ENCODE measurements around the gene PPEF2.
"Not testable (repeated sequence)": the region's sequence is repeated elsewhere in the genome, so short reads cannot be mapped to it uniquely, and the experiment has no call there.

Gene PPEF2

DNA sequence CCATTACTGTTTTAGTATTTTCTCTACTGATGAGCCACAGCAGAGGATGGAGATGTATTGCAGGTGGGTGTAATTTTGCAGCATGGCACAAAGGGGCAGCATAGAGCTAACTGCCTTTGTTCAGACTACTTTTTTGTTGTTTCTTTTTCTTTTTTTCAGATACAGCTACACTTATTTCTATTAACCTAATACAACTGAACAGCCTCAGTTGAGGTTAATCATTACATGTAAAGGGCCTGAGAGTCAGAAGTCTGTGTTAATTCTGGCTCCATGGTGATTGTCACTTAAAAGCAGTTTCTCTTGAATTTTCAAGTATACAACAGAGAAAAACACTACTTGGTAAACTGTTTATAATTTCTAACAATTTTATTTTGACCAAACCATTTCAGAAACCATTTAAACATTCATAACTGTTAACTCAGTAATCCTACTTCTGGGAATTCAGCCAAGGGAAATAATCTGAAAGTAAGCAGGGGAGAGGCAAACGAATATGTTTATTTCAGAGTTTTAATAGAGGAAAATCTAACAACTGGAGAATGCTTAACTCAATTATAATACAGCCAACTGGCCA, 13.9 kb upstream of the PPEF2 start:
- peaks cover 28% of the 10 kb centered on the region for H3K36me3 Mint-ChIP-seq
- DNase-seq, result peak; percentile 53
- no peak overlapping the region for H3K4me3 Mint-ChIP-seq
- H3K27me3 Mint-ChIP-seq, result no peaks in the 10 kb centered on the region
- CTCF ChIA-PET, result interaction anchor here (0.6 to 2.7 kb wide), 20 partner anchors 9 to 215 kb away, joined by 3 to 15 read pairs (median 4); partner anchors contain the start of gene PPEF2
- no peaks in the 10 kb centered on the region for H3K9me3 Mint-ChIP-seq
- H3K27ac Mint-ChIP-seq, result peak overlapping the region; percentile 33
- H3K4me1 Mint-ChIP-seq, result no peaks in the 10 kb centered on the region

DNA sequence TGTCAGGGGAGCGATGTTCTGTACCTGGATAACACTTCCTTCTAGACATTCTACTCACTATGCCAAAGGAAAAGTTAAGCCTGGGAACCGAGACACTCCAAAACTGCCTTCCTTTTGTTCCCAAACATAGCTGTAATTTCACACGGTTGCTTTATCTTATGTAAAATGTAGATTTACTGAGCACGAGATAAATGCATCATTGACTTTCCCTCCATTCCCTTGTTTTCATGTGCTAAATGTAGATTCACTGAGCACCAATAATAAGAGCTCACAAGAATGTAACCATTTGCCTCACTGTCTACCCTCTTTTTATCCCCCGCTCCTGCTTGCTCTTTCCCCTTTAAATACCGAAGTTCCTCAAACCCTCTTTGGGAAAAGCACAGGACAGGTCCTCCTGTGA, 10.7 kb upstream of the PPEF2 start:
- peaks cover 5% of the 10 kb centered on the region for H3K9me3 Mint-ChIP-seq
- no peak overlapping the region for H3K4me3 Mint-ChIP-seq
- H3K4me1 Mint-ChIP-seq, result no peaks in the 10 kb centered on the region
- H3K36me3 Mint-ChIP-seq, result peaks cover 20% of the 10 kb centered on the region
- CTCF ChIA-PET, result interaction anchor here (1.3 to 1.9 kb wide), 4 partner anchors 17 to 174 kb away, joined by 4 to 6 read pairs (median 4); no protein-coding TSS in a partner anchor
- no peaks in the 10 kb centered on the region for H3K27me3 Mint-ChIP-seq
- no peak for DNase-seq
- no peak overlapping the region for H3K27ac Mint-ChIP-seq

DNA sequence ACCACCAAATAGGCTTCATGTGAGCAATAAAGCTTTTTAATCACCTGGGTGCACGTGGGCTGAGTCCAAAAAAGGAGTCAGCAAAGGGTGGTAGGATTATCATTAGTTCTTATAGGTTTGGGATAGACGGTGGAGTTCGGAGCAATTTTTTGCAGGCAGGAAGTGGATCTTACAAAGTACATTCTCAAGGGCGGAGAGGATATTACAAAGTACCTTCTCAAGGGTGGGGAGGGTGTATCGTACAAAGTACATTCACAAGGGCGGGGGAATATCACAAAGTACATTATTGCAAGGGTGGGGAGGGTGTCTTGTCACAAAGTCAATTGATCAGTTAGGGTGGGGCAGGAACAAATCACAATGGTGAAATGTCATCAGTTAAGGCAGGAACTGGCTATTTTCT, 8.6 kb upstream of the PPEF2 start:
- H3K27ac Mint-ChIP-seq, DNase-seq, H3K9me3 Mint-ChIP-seq, H3K4me3 Mint-ChIP-seq, H3K27me3 Mint-ChIP-seq, H3K4me1 Mint-ChIP-seq: not testable (repeated sequence)
- peaks cover 15% of the 10 kb centered on the region for H3K36me3 Mint-ChIP-seq
- CTCF ChIA-PET, result interaction anchor here (7.9 kb wide), 1 partner anchor 14 kb away, joined by 43 read pairs; no protein-coding TSS in a partner anchor

DNA sequence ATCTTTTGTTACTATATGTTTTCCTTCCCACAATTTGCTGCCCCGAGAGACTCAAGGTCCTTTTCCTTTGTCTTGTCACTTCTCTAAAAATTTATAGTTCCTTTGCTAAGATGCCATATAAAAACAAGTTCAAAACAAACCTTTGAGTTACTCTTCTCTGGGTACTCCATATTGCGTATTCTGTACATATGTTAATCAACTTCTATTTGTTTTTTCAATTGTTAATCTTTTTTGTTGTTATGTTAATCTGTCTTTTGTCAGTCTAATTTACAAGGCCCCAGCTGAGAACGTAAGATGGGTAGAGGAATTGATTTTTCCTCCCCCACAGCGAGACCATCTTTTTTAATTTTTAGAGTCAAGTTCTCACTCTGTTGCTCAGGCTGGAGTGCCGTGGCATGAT, 7.2 kb upstream of the PPEF2 start:
- Mint-ChIP-seq H3K27ac (no peak overlapping the region), H3K27me3 (no peaks in the 10 kb centered on the region), H3K36me3 (peaks cover 13% of the 10 kb centered on the region), H3K4me1 (no peaks in the 10 kb centered on the region), H3K4me3 (no peak overlapping the region), H3K9me3 (peaks cover 5% of the 10 kb centered on the region)
- no peak for DNase-seq
- CTCF ChIA-PET, result interaction anchor here (0.7 to 7.9 kb wide), 2 partner anchors 13 to 107 kb away, joined by 3 to 43 read pairs; no protein-coding TSS in a partner anchor

DNA sequence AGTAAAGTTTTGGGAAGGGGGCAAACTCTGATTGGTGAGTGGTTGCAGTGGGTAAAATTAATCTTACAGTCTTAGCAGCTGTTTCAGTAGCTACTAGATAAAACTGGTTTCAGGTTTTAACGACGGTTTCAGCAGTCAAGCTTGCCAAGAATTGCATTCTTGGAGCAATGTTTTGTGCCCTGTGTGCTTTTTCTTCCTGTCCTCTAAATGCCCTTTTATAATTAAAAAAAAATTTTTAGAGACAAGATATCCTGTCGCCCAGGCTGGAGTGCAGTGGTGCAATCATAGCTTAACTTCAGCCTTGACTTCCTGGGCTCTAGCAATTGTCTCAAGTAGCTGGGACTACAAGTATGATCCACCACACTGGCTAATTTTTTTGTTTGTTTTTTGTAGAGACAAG, 6.3 kb upstream of the PPEF2 start:
- DNase-seq, result no peak
- H3K27ac Mint-ChIP-seq, result peak overlapping the region; percentile 57
- H3K4me1 Mint-ChIP-seq, result no peaks in the 10 kb centered on the region
- no peak overlapping the region for H3K4me3 Mint-ChIP-seq
- no peaks in the 10 kb centered on the region for H3K27me3 Mint-ChIP-seq
- CTCF ChIA-PET, result interaction anchor here (7.9 kb wide), 1 partner anchor 12 kb away, joined by 43 read pairs; no protein-coding TSS in a partner anchor
- peaks cover 5% of the 10 kb centered on the region for H3K9me3 Mint-ChIP-seq
- H3K36me3 Mint-ChIP-seq, result peaks cover 13% of the 10 kb centered on the region

DNA sequence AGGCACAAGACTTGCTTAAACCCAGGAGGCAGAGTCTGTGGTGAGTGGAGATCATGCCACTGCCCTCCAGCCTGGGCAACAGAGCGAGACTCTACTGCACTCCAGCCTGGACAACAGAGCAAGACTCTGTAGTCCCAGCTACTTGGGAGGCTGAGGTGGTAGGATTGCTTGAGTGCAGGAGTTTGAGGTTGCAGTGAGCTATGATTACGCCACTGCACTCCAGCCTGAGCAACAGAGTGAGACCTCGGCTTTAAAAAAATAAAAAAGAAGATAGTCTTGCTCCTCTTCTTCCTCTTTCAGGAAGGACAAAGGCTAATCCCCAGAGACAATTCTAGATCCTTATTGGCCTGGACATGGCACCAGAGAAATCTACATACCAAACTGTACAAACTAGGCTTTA, 5.7 kb upstream of the PPEF2 start:
- no peak for DNase-seq
- H3K27me3 Mint-ChIP-seq, result no peaks in the 10 kb centered on the region
- no peak overlapping the region for H3K4me3 Mint-ChIP-seq
- H3K36me3 Mint-ChIP-seq, result peaks cover 9% of the 10 kb centered on the region
- no peaks in the 10 kb centered on the region for H3K4me1 Mint-ChIP-seq
- peaks cover 5% of the 10 kb centered on the region for H3K9me3 Mint-ChIP-seq
- no peak overlapping the region for H3K27ac Mint-ChIP-seq
- CTCF ChIA-PET, result interaction anchor here (7.9 kb wide), 1 partner anchor 12 kb away, joined by 43 read pairs; no protein-coding TSS in a partner anchor

DNA sequence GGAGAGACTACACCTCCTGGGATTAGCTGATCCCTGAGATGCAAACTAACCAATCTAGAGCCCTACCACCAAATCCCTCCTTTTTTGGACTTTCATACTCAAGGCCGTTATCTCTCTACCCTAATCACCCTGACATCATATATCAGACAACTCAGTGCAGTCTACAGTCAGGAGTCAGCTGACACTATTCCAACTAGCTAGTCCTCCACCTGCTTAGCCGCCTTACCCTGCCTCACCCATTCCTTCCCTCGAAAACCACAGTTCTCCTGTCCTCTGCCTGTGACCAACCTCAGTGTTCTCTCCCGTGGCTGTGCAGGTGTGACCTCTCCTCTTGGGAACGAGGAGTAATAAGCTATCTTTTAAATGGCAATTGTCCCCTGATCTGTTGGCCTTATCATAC, 1.8 kb upstream of the PPEF2 start:
- DNase-seq, result no peak
- H3K27ac Mint-ChIP-seq, result no peak overlapping the region
- H3K9me3 Mint-ChIP-seq, result no peaks in the 10 kb centered on the region
- CTCF ChIA-PET, result interaction anchor here (2.7 to 7.9 kb wide), 3 partner anchors 8 to 15 kb away, joined by 9 to 43 read pairs (median 13); no protein-coding TSS in a partner anchor
- no peaks in the 10 kb centered on the region for H3K4me1 Mint-ChIP-seq
- H3K27me3 Mint-ChIP-seq, result peaks cover 11% of the 10 kb centered on the region
- H3K4me3 Mint-ChIP-seq, result no peak overlapping the region
- H3K36me3 Mint-ChIP-seq, result no peaks in the 10 kb centered on the region

DNA sequence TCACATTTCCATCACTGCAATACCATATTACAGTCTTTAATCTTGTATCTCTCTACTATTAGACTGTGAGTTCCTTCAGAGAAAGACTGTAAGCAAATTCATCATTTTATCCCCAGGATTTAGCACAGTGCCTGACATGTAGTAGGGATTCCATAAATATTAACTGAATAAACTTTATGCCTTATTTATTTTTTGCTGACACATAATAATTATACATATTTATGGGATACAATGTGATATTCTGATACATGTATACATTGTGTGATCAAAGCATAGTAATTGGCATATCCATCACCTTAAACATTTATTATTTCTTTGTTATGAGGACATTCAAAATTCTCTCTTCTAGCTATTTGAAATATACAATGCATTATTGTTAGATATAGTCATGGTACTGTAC, 3.7 kb downstream of the PPEF2 start:
- CTCF ChIA-PET, result interaction anchor here (1.0 to 4.7 kb wide), 2 partner anchors 8 to 18 kb away, joined by 3 to 43 read pairs; no protein-coding TSS in a partner anchor
- peaks cover 11% of the 10 kb centered on the region for H3K27me3 Mint-ChIP-seq
- no peak for DNase-seq
- H3K4me3 Mint-ChIP-seq, result no peak overlapping the region
- H3K4me1 Mint-ChIP-seq, result no peaks in the 10 kb centered on the region
- no peaks in the 10 kb centered on the region for H3K36me3 Mint-ChIP-seq
- no peaks in the 10 kb centered on the region for H3K9me3 Mint-ChIP-seq
- no peak overlapping the region for H3K27ac Mint-ChIP-seq

DNA sequence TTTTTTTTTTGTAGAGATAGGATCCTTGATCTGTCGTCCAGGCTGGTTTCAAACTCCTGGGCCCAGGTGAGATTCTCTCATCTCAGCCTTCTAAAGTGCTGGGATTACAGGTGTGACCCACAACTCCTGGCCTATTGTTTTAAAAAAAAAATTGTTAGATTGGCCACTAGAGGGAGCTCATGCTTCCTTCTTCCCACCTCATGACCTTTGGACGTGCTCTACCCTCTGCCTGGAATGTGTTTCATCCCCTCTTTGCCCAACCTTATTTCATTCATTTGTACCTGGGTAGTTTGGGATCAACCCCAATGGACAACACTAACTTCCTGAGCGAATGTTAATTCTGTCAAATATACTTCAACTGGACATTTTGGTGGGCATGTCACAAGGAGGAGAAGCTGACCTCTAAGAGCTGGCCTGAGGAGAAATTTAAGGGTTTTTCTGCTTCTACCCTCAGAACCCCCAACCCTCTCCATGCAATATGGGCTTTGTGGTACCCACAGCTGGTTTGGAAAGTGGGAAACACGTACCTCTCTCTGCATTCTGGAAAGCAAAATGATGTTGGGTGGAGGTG, 6.4 kb downstream of the PPEF2 start:
- Mint-ChIP-seq H3K27ac (no peak overlapping the region), H3K4me3 (no peak overlapping the region), H3K4me1 (no peaks in the 10 kb centered on the region), H3K36me3 (no peaks in the 10 kb centered on the region), H3K9me3 (no peaks in the 10 kb centered on the region), H3K27me3 (no peaks in the 10 kb centered on the region)
- CTCF ChIA-PET, result interaction anchor here (0.7 to 4.7 kb wide), 18 partner anchors 10 to 1023 kb away, joined by 3 to 43 read pairs (median 4); no protein-coding TSS in a partner anchor
- no peak for DNase-seq

DNA sequence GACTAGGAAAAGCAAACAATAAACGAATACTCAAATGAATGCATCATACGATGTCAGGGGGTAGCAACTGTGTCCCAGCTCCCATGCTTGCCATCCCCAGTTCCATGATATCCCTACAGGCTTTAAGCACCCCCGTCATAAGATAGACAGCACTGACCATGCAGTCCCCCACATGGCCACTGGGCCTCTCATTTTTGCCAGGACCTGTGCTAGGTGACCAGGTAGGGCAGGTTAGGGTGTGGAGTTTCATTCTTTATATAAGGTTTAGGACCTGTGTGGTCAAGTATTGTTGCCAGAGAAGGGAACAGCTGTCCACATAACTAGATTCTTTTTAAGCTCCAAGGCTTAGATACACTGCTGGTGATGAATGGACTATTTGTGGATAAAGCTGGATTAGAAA, 9.7 kb downstream of the PPEF2 start:
- Mint-ChIP-seq H3K27ac (no peak overlapping the region), H3K36me3 (no peaks in the 10 kb centered on the region), H3K4me1 (no peaks in the 10 kb centered on the region), H3K4me3 (no peak overlapping the region), H3K9me3 (no peaks in the 10 kb centered on the region), H3K27me3 (peaks cover 5% of the 10 kb centered on the region)
- DNase-seq, result no peak
- CTCF ChIA-PET, result interaction anchor here (0.9 to 3.3 kb wide), 3 partner anchors 13 to 194 kb away, joined by 3 to 7 read pairs (median 3); no protein-coding TSS in a partner anchor

DNA sequence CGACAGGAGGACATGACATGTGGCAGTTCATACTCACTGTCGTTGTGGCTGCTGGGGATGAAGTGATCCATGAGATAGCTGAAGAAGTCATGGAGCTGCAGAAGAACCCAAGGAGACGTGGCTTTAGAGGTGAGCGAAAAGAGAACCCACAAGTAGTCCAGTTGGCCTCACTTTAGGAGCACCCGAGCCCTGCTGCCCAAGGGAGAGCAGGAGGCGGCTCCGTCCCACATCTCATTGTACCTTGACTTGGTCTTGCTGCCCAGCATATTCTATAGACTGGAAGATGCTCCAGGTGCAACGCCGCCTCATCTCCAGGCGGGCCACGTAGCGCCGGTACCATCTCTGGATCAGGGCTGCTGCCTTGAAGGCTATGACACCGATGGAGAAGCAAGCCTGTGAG, 10.6 kb downstream of the PPEF2 start:
- no peak overlapping the region for H3K4me3 Mint-ChIP-seq
- no peaks in the 10 kb centered on the region for H3K4me1 Mint-ChIP-seq
- no peak for DNase-seq
- no peaks in the 10 kb centered on the region for H3K9me3 Mint-ChIP-seq
- CTCF ChIA-PET, result interaction anchor here (1.6 to 3.3 kb wide), 2 partner anchors 13 to 195 kb away, joined by 3 to 7 read pairs; no protein-coding TSS in a partner anchor
- no peak overlapping the region for H3K27ac Mint-ChIP-seq
- H3K36me3 Mint-ChIP-seq, result no peaks in the 10 kb centered on the region
- peaks cover 5% of the 10 kb centered on the region for H3K27me3 Mint-ChIP-seq

DNA sequence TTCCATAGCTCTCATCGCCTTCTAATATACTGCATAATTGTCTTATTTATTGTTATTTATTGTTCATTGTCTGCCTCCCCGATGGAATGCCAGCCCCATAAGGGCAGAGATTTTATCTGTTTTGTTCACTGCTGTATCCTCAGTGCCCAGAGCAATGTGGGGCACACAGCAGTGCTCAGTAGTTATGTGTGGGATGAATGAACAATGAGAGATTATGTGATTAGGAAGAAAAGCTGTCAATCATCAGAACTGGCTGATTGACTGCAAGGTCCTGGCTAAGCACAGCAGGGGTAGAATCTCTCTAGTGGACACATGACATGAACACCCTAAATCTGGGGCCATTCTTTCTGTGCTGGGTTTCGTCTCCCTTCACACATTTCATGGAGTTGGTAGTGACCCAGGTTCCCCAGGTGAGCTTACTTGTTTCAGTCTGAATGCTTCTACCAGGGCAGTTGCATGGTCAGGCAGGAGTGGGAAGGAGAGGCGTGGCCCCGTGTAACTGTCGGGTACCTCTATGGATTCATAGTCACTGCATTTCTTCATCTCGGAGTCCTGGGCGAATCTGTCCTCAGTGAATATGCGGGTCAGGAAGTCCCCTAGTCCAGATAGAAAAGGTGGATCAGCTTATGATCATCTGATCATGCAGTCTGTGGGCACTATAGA, 12.6 kb downstream of the PPEF2 start:
- no peak for DNase-seq
- H3K27ac Mint-ChIP-seq, result no peak overlapping the region
- no peaks in the 10 kb centered on the region for H3K36me3 Mint-ChIP-seq
- no peaks in the 10 kb centered on the region for H3K9me3 Mint-ChIP-seq
- H3K4me3 Mint-ChIP-seq, result no peak overlapping the region
- CTCF ChIA-PET, result interaction anchor here (3.3 kb wide), 2 partner anchors 13 to 197 kb away, joined by 7 to 13 read pairs; partner anchors contain the start of gene PPEF2
- H3K4me1 Mint-ChIP-seq, result no peaks in the 10 kb centered on the region
- peaks cover 11% of the 10 kb centered on the region for H3K27me3 Mint-ChIP-seq

DNA sequence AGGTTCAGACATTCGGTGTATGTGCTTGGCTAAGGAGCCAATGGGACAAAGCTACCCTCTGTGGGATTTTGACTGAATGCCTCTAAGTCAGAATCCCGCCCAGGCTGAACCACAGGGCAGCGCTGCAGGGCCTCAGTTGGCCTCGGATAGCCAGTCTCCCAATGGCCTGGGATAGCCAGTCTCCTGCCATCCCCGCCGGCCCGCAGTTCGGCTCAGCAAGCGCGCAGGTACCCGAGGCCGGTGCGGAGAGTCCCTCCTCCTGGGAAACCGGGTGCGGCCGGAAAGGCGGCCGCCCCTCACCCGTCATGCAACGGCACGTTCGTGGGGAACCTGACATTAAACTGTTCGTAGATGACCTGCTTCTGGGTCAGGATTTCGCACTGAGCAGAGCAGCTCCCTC, 16.1 kb downstream of the PPEF2 start:
- no peak overlapping the region for H3K4me3 Mint-ChIP-seq
- H3K27ac Mint-ChIP-seq, result no peak overlapping the region
- H3K27me3 Mint-ChIP-seq, result peaks cover 11% of the 10 kb centered on the region
- H3K9me3 Mint-ChIP-seq, result no peaks in the 10 kb centered on the region
- no peak for DNase-seq
- no peaks in the 10 kb centered on the region for H3K36me3 Mint-ChIP-seq
- no peaks in the 10 kb centered on the region for H3K4me1 Mint-ChIP-seq
- CTCF ChIA-PET, result interaction anchor here (2.4 kb wide), 1 partner anchor 10 kb away, joined by 7 read pairs; no protein-coding TSS in a partner anchor

DNA sequence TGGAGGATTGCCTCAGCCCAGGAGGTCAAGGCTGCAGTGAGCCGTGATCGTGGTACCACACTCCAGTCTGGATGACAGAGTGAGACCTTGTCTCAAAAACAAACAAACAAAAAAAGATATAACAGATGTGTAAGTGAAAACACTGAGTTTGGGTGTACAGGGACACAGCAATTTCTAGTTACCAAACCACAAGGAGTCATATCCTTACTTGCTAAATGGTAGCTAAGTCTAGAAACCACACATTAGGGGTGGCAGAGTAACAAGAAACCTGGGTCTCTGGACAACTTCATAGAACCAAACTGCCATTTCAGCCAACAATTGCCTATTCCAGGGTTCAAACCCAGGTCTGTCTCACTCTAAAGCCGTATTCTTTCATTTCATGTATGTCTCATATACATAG, 20.8 kb downstream of the PPEF2 start:
- no peaks in the 10 kb centered on the region for H3K9me3 Mint-ChIP-seq
- no peak for DNase-seq
- no peak overlapping the region for H3K27ac Mint-ChIP-seq
- H3K4me1 Mint-ChIP-seq, result no peaks in the 10 kb centered on the region
- CTCF ChIA-PET, result interaction anchor here (1.6 kb wide), 1 partner anchor 16 kb away, joined by 3 read pairs; no protein-coding TSS in a partner anchor
- H3K27me3 Mint-ChIP-seq, result peaks cover 15% of the 10 kb centered on the region
- H3K4me3 Mint-ChIP-seq, result no peak overlapping the region
- no peaks in the 10 kb centered on the region for H3K36me3 Mint-ChIP-seq
